GM20000 (cell line): ENCODE measurements around the gene MANF.

Experiments used
- DNase-seq: peaks from one replicate; pipeline ENCODE4 v3.0.0; 2012; ENCODE audit warnings: low spot score
- TF ChIP-seq, protein P1 (sequence below): IDR thresholded peaks from 2 replicates; pipeline ENCODE4 v1.5.1; 2012; ENCODE audit warnings: mild to moderate bottlenecking, control low read depth; ENCODE audit errors: extremely low read depth, missing control alignments

Gene MANF

DNA sequence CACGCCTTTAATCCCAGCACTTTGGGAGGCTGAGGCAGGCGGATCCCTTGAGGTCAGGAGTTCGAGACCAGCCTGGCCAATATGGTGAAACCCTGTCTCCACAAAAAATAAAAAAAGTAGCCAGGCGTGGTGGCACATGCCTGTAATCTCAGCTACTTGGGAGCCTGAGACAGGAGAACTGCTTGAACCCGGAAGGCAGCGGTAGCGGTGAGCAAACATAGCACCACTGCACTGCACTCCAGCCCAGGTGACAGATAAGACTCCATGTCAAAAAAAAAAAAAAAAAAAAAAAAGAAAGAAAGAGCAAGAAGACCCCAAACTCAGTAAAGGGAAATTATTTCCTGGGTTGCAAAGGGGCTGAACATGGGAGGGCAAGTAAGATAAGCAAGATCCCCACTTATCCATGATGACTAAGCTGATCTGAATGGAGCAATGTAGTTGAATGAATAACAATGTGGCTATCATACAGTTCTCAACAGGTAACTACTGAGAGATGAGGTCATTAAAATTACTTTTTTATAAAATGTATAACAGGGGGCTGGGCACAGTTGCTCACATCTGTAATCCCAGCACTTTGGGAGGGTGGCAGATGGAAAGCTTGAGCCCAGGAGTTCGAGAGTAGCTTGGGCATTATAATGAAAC, 52.0 kb downstream of the MANF start:
- DNase-seq = no peak
- TF ChIP-seq, protein P1, sequence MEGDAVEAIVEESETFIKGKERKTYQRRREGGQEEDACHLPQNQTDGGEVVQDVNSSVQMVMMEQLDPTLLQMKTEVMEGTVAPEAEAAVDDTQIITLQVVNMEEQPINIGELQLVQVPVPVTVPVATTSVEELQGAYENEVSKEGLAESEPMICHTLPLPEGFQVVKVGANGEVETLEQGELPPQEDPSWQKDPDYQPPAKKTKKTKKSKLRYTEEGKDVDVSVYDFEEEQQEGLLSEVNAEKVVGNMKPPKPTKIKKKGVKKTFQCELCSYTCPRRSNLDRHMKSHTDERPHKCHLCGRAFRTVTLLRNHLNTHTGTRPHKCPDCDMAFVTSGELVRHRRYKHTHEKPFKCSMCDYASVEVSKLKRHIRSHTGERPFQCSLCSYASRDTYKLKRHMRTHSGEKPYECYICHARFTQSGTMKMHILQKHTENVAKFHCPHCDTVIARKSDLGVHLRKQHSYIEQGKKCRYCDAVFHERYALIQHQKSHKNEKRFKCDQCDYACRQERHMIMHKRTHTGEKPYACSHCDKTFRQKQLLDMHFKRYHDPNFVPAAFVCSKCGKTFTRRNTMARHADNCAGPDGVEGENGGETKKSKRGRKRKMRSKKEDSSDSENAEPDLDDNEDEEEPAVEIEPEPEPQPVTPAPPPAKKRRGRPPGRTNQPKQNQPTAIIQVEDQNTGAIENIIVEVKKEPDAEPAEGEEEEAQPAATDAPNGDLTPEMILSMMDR = no peak
